Body of pancreas (tissue), 4 donors: ENCODE results near the gene SPRR2A.

Experiments
- CTCF ChIP-seq, 7 experiments: fragments of 450-650 bp in 4 of 7; fragments of 200-600 bp in 3 of 7; sonication (generic) in 3 of 7; IDR thresholded peaks; one replicate each; pipeline ENCODE4 v1.5.1; 2016 to 2019; ENCODE audit warnings: antibody characterized with exemption in 7 of 7
- POLR2A ChIP-seq, 3 donors: fragments of 450-650 bp; IDR thresholded peaks; one replicate each; pipeline ENCODE4 v1.6.1; 2016; ENCODE audit warnings: antibody characterized with exemption in 3 of 3, mild to moderate bottlenecking in 2 of 3

- TF ChIP-seq CTCF (IDR thresholded peaks at IDR 0.05) (no peak), POLR2A (IDR thresholded peaks at IDR 0.05) (no peak)
Observed at GRCh38 chr1:153024413-153024812, 32.9 kb downstream of the SPRR2A start.
